Measurements from ENCODE around the gene IFI16.

- TF ChIP-seq HDAC6 (IDR thresholded peaks at IDR 0.05; ENCODE audit: unreplicated experiment) (no peak), HCFC1 (IDR thresholded peaks at IDR 0.05; ENCODE audit: low read length) (no peak), CEBPB (IDR thresholded peaks at IDR 0.05; ENCODE audit: borderline replicate concordance in 1 of 2, low read depth in 2 of 2, low read length in 2 of 2) (no peak), SP1 (IDR thresholded peaks at IDR 0.05; ENCODE audit: low read depth, low read length) (no peak), PML (IDR thresholded peaks at IDR 0.05; ENCODE audit: low read length) (no peak)
Observed at GRCh38 chr1:158989424-158989823, 20.3 kb upstream of the IFI16 start.
